HepG2 (cell line): Measurements from ENCODE around the gene GPATCH4. TPM values are rescaled to one million over a fixed set of nuclear protein-coding genes. Genes with fewer than 3 reads are reported as not detected.
"Not testable (repeated sequence)": the region's sequence is repeated elsewhere in the genome, so short reads cannot be mapped to it uniquely, and the experiment has no call there.

Experiments
- ATAC-seq: fragments of 200-7000 bp; cut with Tn5 transposase; 3 replicates; pipeline ENCODE4 v1.9.1; 2020; ENCODE audit warnings: mild to moderate bottlenecking, moderate library complexity
- BruUV-seq: library from RNA; stranded (reverse); fragments of 400-500 nt; replicated peaks from 2 replicates; lab custom pipeline; 2021; lab: Mats Ljungman, UMichigan
- CTCF ChIA-PET: fragments of 300-600 bp; formaldehyde crosslinking; extraction: SDS; loops from one replicate; lab custom pipeline; 2021; ENCODE audit warnings: low total read pairs, inconsistent platforms, low intra/inter-chr PET ratio; lab: Yijun Ruan, JAX
- POLR2A ChIA-PET: fragments of 350-600 bp; sonication (Branson Sonifier 250); formaldehyde crosslinking; loops from one replicate; lab custom pipeline; 2020; ENCODE audit warnings: antibody characterized with exemption, inconsistent platforms; lab: Yijun Ruan, JAX
- DNase-seq: peaks from one replicate; pipeline ENCODE4 v3.0.0-alpha.2; 2015; ENCODE audit warnings: low spot score
- FAIRE-seq: peaks from 3 replicates; lab custom pipeline; 2011; peaks lifted over from hg19 to GRCh38; lab: Jason Lieb, UNC
- H2AFZ ChIP-seq: one replicate; pipeline ENCODE4 v1.6.1; 2011; ENCODE audit warnings: low read length, inconsistent platforms
- H3K27ac ChIP-seq: fragments of 300-600 bp; 3 replicates; pipeline ENCODE4 v1.8.0; 2011; ENCODE audit warnings: mixed run types, mild to moderate bottlenecking, mixed read lengths, low read length, inconsistent platforms; ENCODE audit not compliant: insufficient read depth; ENCODE audit errors: extremely low read length
- H3K27me3 ChIP-seq, 2 experiments: fragments of 200-600 bp in 1 of 2; 2 replicates in 1 of 2; 3 replicates in 1 of 2; pipeline versions ENCODE4 v1.6.0 to v1.8.0; 2011; ENCODE audit warnings: low read length in 2 of 2, mild to moderate bottlenecking in 2 of 2, moderate library complexity in 2 of 2, inconsistent platforms in 1 of 2; ENCODE audit not compliant: insufficient read depth in 2 of 2, control insufficient read depth in 1 of 2
- H3K36me3 ChIP-seq, 2 experiments: fragments of 200-600 bp in 1 of 2; replicated peaks in 1 of 2; 2 replicates in 1 of 2; 3 replicates in 1 of 2; pipeline versions ENCODE4 v1.5.1 to v1.8.0; 2011; ENCODE audit warnings: low read length in 2 of 2, inconsistent platforms in 1 of 2; ENCODE audit not compliant: insufficient read depth in 2 of 2, control insufficient read depth in 1 of 2
- H3K4me1 ChIP-seq: 2 replicates; pipeline ENCODE4 v1.5.1; 2012; ENCODE audit warnings: low read length, inconsistent platforms; ENCODE audit not compliant: insufficient read depth
- H3K4me2 ChIP-seq: 2 replicates; pipeline ENCODE4 v1.6.0; 2011; ENCODE audit warnings: low read depth, low read length, inconsistent platforms
- H3K4me3 ChIP-seq, 3 experiments: fragments of 200-600 bp in 1 of 3; sonication (generic), shearing (Covaris generic) in 1 of 3; replicated peaks in 1 of 3; 2 replicates each; pipeline ENCODE4 v1.5.1; 2011 to 2016; ENCODE audit warnings: low read length in 3 of 3, inconsistent platforms in 2 of 3, low read depth in 2 of 3, mild to moderate bottlenecking in 2 of 3, control low read depth in 1 of 3, mixed read lengths in 1 of 3; ENCODE audit not compliant: insufficient read depth in 1 of 3
- H3K79me2 ChIP-seq: one replicate; pipeline ENCODE4 v1.6.1; 2011; ENCODE audit warnings: low read length, inconsistent platforms; ENCODE audit not compliant: insufficient read depth
- H3K9ac ChIP-seq: 2 replicates; pipeline ENCODE4 v1.6.0; 2011; ENCODE audit warnings: mild to moderate bottlenecking, low read depth, low read length, inconsistent platforms; ENCODE audit not compliant: insufficient read depth
- H3K9me3 ChIP-seq: 2 replicates; pipeline ENCODE4 v1.5.1; 2012; ENCODE audit warnings: mild to moderate bottlenecking, low read length
- H4K20me1 ChIP-seq: 2 replicates; pipeline ENCODE4 v1.6.0; 2011; ENCODE audit warnings: inconsistent platforms, mild to moderate bottlenecking, low read length, moderate library complexity; ENCODE audit not compliant: insufficient read depth
- BHLHE40 ChIP-seq: IDR thresholded peaks from 2 replicates; pipeline ENCODE4 v1.6.1; 2011; ENCODE audit warnings: low read length, improper control_type of control experiment
- ISL2 ChIP-seq: sonication (generic); formaldehyde crosslinking; IDR thresholded peaks from 2 replicates; pipeline ENCODE4 v1.5.0; 2020; ENCODE audit warnings: missing genetic modification reagents
- ZBTB25 ChIP-seq: IDR thresholded peaks from 2 replicates; pipeline ENCODE4 v1.6.1; 2018; ENCODE audit warnings: missing genetic modification reagents
- ZGPAT ChIP-seq: IDR thresholded peaks from 2 replicates; pipeline ENCODE4 v1.6.1; 2016; ENCODE audit warnings: mild to moderate bottlenecking
- ZNF737 ChIP-seq: sonication (generic); formaldehyde crosslinking; IDR thresholded peaks from 2 replicates; pipeline ENCODE4 v1.5.0; 2020; ENCODE audit warnings: missing genetic modification reagents, mild to moderate bottlenecking, borderline replicate concordance
- ZNF770 ChIP-seq: sonication (generic); formaldehyde crosslinking; IDR thresholded peaks from 2 replicates; pipeline ENCODE4 v1.5.0; 2020; ENCODE audit warnings: mild to moderate bottlenecking, missing genetic modification reagents
- WGBS: methylation state at CpG from one replicate; pipeline ENCODE4 v1.1.6; 2017; ENCODE audit warnings: low lambda C conversion rate; 5-methylcytosine and 5-hydroxymethylcytosine counted together
- in situ Hi-C: cut with HindIII; loops from 2 replicates; pipeline ENCODE4 v1.10.0; 2017; ENCODE audit warnings: low pct_unique_long_range_greater_than_20kb; ENCODE audit not compliant: extremely low pct_ligation_motif_present
- intact Hi-C: fragments of 100-400 bp; cut with micrococcal nuclease; formaldehyde crosslinking; loops from one replicate; pipeline ENCODE4 v1.10.0; 2022; ENCODE audit not compliant: unreplicated experiment
- polyA plus RNA-seq, 8 experiments: library from polyadenylated mRNA; depleted of rRNA in 3 of 8; stranded (reverse) in 7 of 8; unstranded in 1 of 8; fragments of >200 nt; fragmentation: Illumina TruSeq in 4 of 8; extraction: Trizol in 4 of 8; gene quantifications; 2 replicates each; pipeline versions ENCODE4 v1.2.1 to v1.2.3, GENCODE V29; 2011 to 2016; ENCODE audit warnings: low read depth in 4 of 8, missing spikeins in 1 of 8, mixed read lengths in 1 of 8; ENCODE audit not compliant: insufficient read depth in 1 of 8
- total RNA-seq, 5 experiments: library from RNA; depleted of rRNA; stranded (reverse); fragments of >200 nt; fragmentation: Illumina TruSeq; extraction: Trizol; gene quantifications; 2 replicates each; pipeline ENCODE4 v1.2.3, GENCODE V29; 2016; ENCODE audit warnings: low read depth in 1 of 5

GPATCH4 gene
- total and polyA plus RNA-seq, 2 of the 13 experiments (the other 11 are each of a cell fraction or from before 2014, with no cell fraction given), result 19.2 to 37.9 TPM

GRCh38 chr1:156632355-156632754 is 31.1 kb upstream of the GPATCH4 start:
- Histone ChIP-seq H3K9me3 (no peaks in the 10 kb centered on the region), H3K4me2 (no peak overlapping the region), H3K27ac (no peak overlapping the region), H3K79me2 (no peaks in the 10 kb centered on the region), H2AFZ (no peak overlapping the region), H3K4me3 (no peak overlapping the region), H3K27me3 (peaks cover 5 to 42% of the 10 kb centered on the region in 2 experiments), H3K4me1 (no peaks in the 10 kb centered on the region), H3K9ac (no peak overlapping the region), H4K20me1 (no peaks in the 10 kb centered on the region), H3K36me3 (no peaks in the 10 kb centered on the region)
- in situ Hi-C loops, result no loop called here
- intact Hi-C loops, result no loop called here
- WGBS, result 0% methylated on average over 3 of the region's 3 CpGs
- TF ChIP-seq ZNF737 (CRISPR knock-in tag), result no peak
- TF ChIP-seq ZBTB25 (CRISPR knock-in tag), result no peak
- TF ChIP-seq ZGPAT (CRISPR knock-in tag), result no peak
- TF ChIP-seq ISL2 (CRISPR knock-in tag), result no peak
- no peak for TF ChIP-seq BHLHE40
- ChIA-PET CTCF (no interaction called here), POLR2A (no interaction called here)
- no peak for FAIRE-seq
- ATAC-seq, result no peak
- DNase-seq, result no peak
- no TSS peak for BruUV-seq

- WGBS, result 13% methylated on average over 9 of the region's 9 CpGs
- POLR2A ChIA-PET, H3K4me1 ChIP-seq, H3K9me3 ChIP-seq, H3K9ac ChIP-seq, H3K36me3 ChIP-seq, FAIRE-seq, H3K79me2 ChIP-seq, in situ Hi-C loops, BruUV-seq, H3K4me2 ChIP-seq, intact Hi-C loops, H2AFZ ChIP-seq, H3K27ac ChIP-seq, H4K20me1 ChIP-seq, CTCF ChIA-PET, DNase-seq, ATAC-seq, H3K4me3 ChIP-seq: not testable (repeated sequence)
- peaks cover 5 to 42% of the 10 kb centered on the region in 2 experiments for H3K27me3 ChIP-seq
- TF ChIP-seq ZNF770 (CRISPR knock-in tag), result 0 out of 2 replicates have a peak, but pooled peaks have one; percentile 21
These were observed 29.9 kb upstream of the GPATCH4 start for GRCh38 chr1:156631152-156631551.
